K562 (cell line): ENCODE data around the gene RUSC1. TPM values are rescaled to one million over a fixed set of nuclear protein-coding genes. Genes with fewer than 3 reads are reported as not detected.

ENCODE experiments used
- ATAC-seq: fragments of 200-7000 bp; cut with Tn5 transposase; 3 replicates; pipeline ENCODE4 v1.9.1; 2020; ENCODE audit warnings: moderate library complexity
- BruUV-seq: library from RNA; stranded (reverse); fragments of 400-500 nt; replicated peaks from 2 replicates; lab custom pipeline; 2021; lab: Mats Ljungman, UMichigan
- CTCF ChIA-PET: fragments of 300-600 bp; formaldehyde crosslinking; extraction: SDS; loops from one replicate; lab custom pipeline; 2021; ENCODE audit warnings: low intra/inter-chr PET ratio; lab: Yijun Ruan, JAX
- POLR2A ChIA-PET: fragments of 300-600, 350-650 bp; sonication (Branson Sonifier 250); formaldehyde crosslinking; extraction: SDS; loops from one replicate; lab custom pipeline; 2021; ENCODE audit warnings: antibody characterized with exemption, inconsistent platforms; lab: Yijun Ruan, JAX
- DNase-seq, 4 experiments: peaks; one replicate each; pipeline versions ENCODE4 v3.0.0 to v3.0.0-alpha.2; 2011 to 2018; ENCODE audit warnings: low spot score in 3 of 4, mixed read lengths in 3 of 4; ENCODE audit errors: extremely low read depth in 1 of 4
- FAIRE-seq: peaks from 2 replicates; lab custom pipeline; 2011; peaks lifted over from hg19 to GRCh38; lab: Jason Lieb, UNC
- H2AFZ ChIP-seq: 2 replicates; pipeline ENCODE4 v1.6.0; 2011; ENCODE audit warnings: low read depth, low read length, control low read depth, inconsistent platforms
- H3K27ac ChIP-seq: fragments of 200-600 bp; 3 replicates; pipeline ENCODE4 v1.8.0; 2011; ENCODE audit warnings: low read depth, mild to moderate bottlenecking, control low read depth, inconsistent platforms, low read length, moderate library complexity, mixed read lengths; ENCODE audit errors: extremely low read depth
- H3K27me3 ChIP-seq, 2 experiments: fragments of 300-600 bp in 1 of 2; 2 replicates in 1 of 2; 3 replicates in 1 of 2; pipeline versions ENCODE4 v1.6.0 to v1.8.0; 2011; ENCODE audit warnings: inconsistent platforms in 2 of 2, low read length in 2 of 2, mild to moderate bottlenecking in 1 of 2, mixed read lengths in 1 of 2, moderate library complexity in 1 of 2; ENCODE audit not compliant: control insufficient read depth in 2 of 2, insufficient read depth in 2 of 2
- H3K36me3 ChIP-seq: fragments of 300-600 bp; 3 replicates; pipeline ENCODE4 v1.8.0; 2011; ENCODE audit warnings: mild to moderate bottlenecking, low read length, inconsistent platforms; ENCODE audit not compliant: control insufficient read depth, insufficient read depth
- H3K4me1 ChIP-seq, 2 experiments: fragments of 200-600 bp in 1 of 2; replicated peaks in 1 of 2; 2 replicates in 1 of 2; 3 replicates in 1 of 2; pipeline versions ENCODE4 v1.5.1 to v1.8.0; 2011; ENCODE audit warnings: inconsistent platforms in 2 of 2, low read length in 2 of 2, mild to moderate bottlenecking in 1 of 2, mixed read lengths in 1 of 2, moderate library complexity in 1 of 2; ENCODE audit not compliant: control insufficient read depth in 2 of 2, insufficient read depth in 2 of 2
- H3K4me2 ChIP-seq: 2 replicates; pipeline ENCODE4 v1.6.1; 2011; ENCODE audit warnings: low read length, control low read depth, inconsistent platforms, mixed read lengths; ENCODE audit not compliant: insufficient read depth
- H3K4me3 ChIP-seq: fragments of 200-600 bp; sonication (generic), shearing (Covaris generic); 2 replicates; pipeline ENCODE4 v1.5.1; 2016; ENCODE audit warnings: control low read depth, inconsistent platforms
- H3K79me2 ChIP-seq: fragments of 200-600 bp; 3 replicates; pipeline ENCODE4 v1.8.0; 2011; ENCODE audit warnings: low read length, inconsistent platforms; ENCODE audit not compliant: control insufficient read depth, insufficient read depth
- H3K9ac ChIP-seq, 2 experiments: 2 replicates each; pipeline versions ENCODE4 v1.6.0 to v1.6.1; 2011; ENCODE audit warnings: low read depth in 2 of 2, low read length in 2 of 2, control low read depth in 1 of 2, inconsistent platforms in 1 of 2, mild to moderate bottlenecking in 1 of 2, mixed read lengths in 1 of 2; ENCODE audit not compliant: insufficient read depth in 1 of 2
- H3K9me1 ChIP-seq: one replicate; pipeline ENCODE4 v1.6.0; 2011; ENCODE audit warnings: inconsistent platforms, mild to moderate bottlenecking, low read length, moderate library complexity; ENCODE audit not compliant: control insufficient read depth, insufficient read depth
- H3K9me3 ChIP-seq: replicated peaks from 2 replicates; pipeline ENCODE4 v1.5.1; 2011; ENCODE audit warnings: low read depth, low read length, inconsistent platforms; ENCODE audit not compliant: control insufficient read depth, insufficient read depth
- H4K20me1 ChIP-seq: replicated peaks from 2 replicates; pipeline ENCODE4 v1.6.1; 2011; ENCODE audit warnings: low read length, inconsistent platforms, mixed read lengths; ENCODE audit not compliant: control insufficient read depth, insufficient read depth
- BHLHE40 ChIP-seq: IDR thresholded peaks from 2 replicates; pipeline ENCODE4 v1.6.1; 2011; ENCODE audit warnings: low read length, improper control_type of control experiment
- CREBBP ChIP-seq: IDR thresholded peaks from one replicate; pipeline ENCODE4 v1.6.1; 2012; ENCODE audit warnings: low read depth, mild to moderate bottlenecking, control low read depth, inconsistent platforms, low read length
- FOXA3 ChIP-seq, 2 experiments: fragments of 450-650 bp in 1 of 2; sonication (generic) in 1 of 2; formaldehyde crosslinking; IDR thresholded peaks in 1 of 2; conservative IDR thresholded peaks in 1 of 2; 2 replicates each; pipeline versions ENCODE4 v1.4.0 to v1.8.0; 2020 to 2022; ENCODE audit warnings: mild to moderate bottlenecking in 2 of 2, missing genetic modification reagents in 1 of 2
- FOXP1 ChIP-seq: sonication (generic); formaldehyde crosslinking; IDR thresholded peaks from 2 replicates; pipeline ENCODE4 v1.8.0; 2022; ENCODE audit warnings: mild to moderate bottlenecking, missing genetic modification reagents
- HEY1 ChIP-seq: fragments of 250-450 bp; sonication (Bioruptor Pico); IDR thresholded peaks from 2 replicates; pipeline ENCODE4 v1.5.0; 2020; ENCODE audit warnings: mild to moderate bottlenecking, moderate library complexity, borderline replicate concordance
- L3MBTL2 ChIP-seq: fragments of 450-650 bp; IDR thresholded peaks from 2 replicates; pipeline ENCODE4 v1.6.1; 2016; ENCODE audit warnings: mild to moderate bottlenecking, moderate library complexity
- MBD2 ChIP-seq: sonication (generic); IDR thresholded peaks from 2 replicates; pipeline ENCODE4 v1.6.1; 2016; ENCODE audit warnings: low read depth, borderline replicate concordance
- MECOM ChIP-seq: fragments of 250-450 bp; sonication (Bioruptor Pico); IDR thresholded peaks from 2 replicates; pipeline ENCODE4 v1.8.0; 2022; ENCODE audit warnings: inconsistent platforms
- MTF1 ChIP-seq: fragments of 250-450 bp; sonication (Bioruptor Pico); IDR thresholded peaks from 2 replicates; pipeline ENCODE4 v1.9.0; 2021; ENCODE audit warnings: moderate library complexity, mild to moderate bottlenecking, inconsistent platforms, borderline replicate concordance
- POLR2A ChIP-seq: fragments of 450-650 bp; conservative IDR thresholded peaks from 2 replicates; pipeline ENCODE4 v1.6.1; 2016
- SMARCE1 ChIP-seq: fragments of 450-650 bp; IDR thresholded peaks from 2 replicates; pipeline ENCODE4 v1.7.1; 2016; ENCODE audit warnings: mild to moderate bottlenecking
- WGBS: fragments of 100-300 bp; shearing (Covaris generic); methylation state at CpG from one replicate; pipeline ENCODE4 v1.1.6; 2016; ENCODE audit warnings: low coverage, mixed read lengths; ENCODE audit not compliant: insufficient coverage; ENCODE audit errors: missing lambda C conversion rate; 5-methylcytosine and 5-hydroxymethylcytosine counted together
- in situ Hi-C: fragments of 300-500 bp; cut with MboI; formaldehyde crosslinking; loops from 4 replicates; pipeline ENCODE4 v1.15.0; 2018; ENCODE audit warnings: inconsistent platforms, mixed read lengths
- intact Hi-C: fragments of 100-400 bp; cut with micrococcal nuclease; formaldehyde crosslinking; loops from 2 replicates; pipeline ENCODE4 v1.14.2; 2022
- polyA plus RNA-seq, 8 experiments: library from polyadenylated mRNA; depleted of rRNA in 4 of 8; stranded (reverse) in 5 of 8; unstranded in 3 of 8; fragments of >200 nt; fragmentation: Nextera tagmentation in 2 of 8; fragmentation: Illumina TruSeq in 1 of 8; extraction: Ambion mirVana in 2 of 8; extraction: Trizol in 1 of 8; gene quantifications; 2 replicates each; pipeline versions ENCODE4 v1.2.1 to v1.2.3, GENCODE V29; 2011 to 2014; ENCODE audit warnings: inconsistent platforms in 1 of 8, missing spikeins in 1 of 8
- total RNA-seq, 7 experiments: library from RNA; depleted of rRNA in 6 of 7; stranded (reverse); fragments of >200 nt in 6 of 7; fragmentation: Illumina TruSeq in 2 of 7; extraction: Trizol in 2 of 7; gene quantifications; 2 replicates each; pipeline versions ENCODE4 v1.2.1 to v1.2.3, GENCODE V29; 2011 to 2021; ENCODE audit warnings: low replicate concordance in 1 of 7
- TF ChIP-seq, protein P1 (sequence below): fragments of 450-650 bp; IDR thresholded peaks from 2 replicates; pipeline ENCODE4 v1.6.1; 2016
- TF ChIP-seq, protein P2 (sequence below): sonication (generic); formaldehyde crosslinking; IDR thresholded peaks from 2 replicates; pipeline ENCODE4 v1.8.0; 2022; ENCODE audit warnings: mild to moderate bottlenecking, missing genetic modification reagents
- TF ChIP-seq, protein P3 (sequence below), 2 experiments: IDR thresholded peaks; 2 replicates each; pipeline ENCODE4 v1.6.1; 2011; ENCODE audit warnings: borderline replicate concordance in 1 of 2, control low read depth in 1 of 2, low read depth in 1 of 2, low read length in 1 of 2, mild to moderate bottlenecking in 1 of 2, mixed read lengths in 1 of 2, moderate library complexity in 1 of 2; ENCODE audit not compliant: insufficient read depth in 1 of 2, insufficient read length in 1 of 2, poor library complexity in 1 of 2, severe bottlenecking in 1 of 2; ENCODE audit errors: extremely low read depth in 1 of 2

Gene RUSC1
- total and polyA plus RNA-seq, 9 of the 15 experiments (the other 6 are each of a cell fraction or from before 2014, with no cell fraction given), result 5.7 to 68.3 (median 33.6) TPM

DNA sequence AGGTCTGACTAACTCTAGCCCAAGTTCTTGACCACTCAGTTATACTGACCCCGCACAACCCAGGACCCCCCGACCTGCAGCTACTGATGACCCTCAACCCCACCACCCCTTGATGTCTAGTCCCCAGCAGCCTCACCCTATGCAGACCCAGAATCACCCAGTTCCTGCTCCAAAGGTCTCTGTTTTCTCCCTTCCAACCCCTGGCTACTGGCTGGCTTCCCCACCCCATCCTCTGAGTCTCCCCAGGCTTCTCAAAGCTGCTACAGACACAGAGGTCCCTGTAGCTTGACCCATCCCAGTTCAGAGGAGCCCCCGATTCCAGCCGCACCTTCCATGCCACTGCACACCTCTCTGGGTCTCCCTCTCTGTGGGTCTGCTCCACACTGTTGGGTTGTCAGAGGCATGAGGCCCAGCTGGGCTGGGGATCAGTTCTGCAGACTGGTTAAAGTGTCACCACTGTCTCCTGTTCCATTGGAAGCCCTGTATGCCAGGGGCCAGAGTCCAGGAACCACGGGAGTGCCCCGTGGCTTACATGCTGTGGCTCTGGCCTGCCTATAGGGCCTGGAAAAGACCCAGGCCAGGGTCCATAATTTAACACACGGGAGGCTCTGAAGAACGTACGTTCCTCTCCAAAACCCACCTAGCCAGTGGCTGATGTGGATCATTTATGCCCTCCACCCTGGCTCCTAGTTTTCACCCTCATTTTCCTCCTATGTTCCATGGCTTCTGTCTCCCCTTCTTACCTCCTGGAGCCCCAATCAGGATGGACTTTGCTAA, 20.0 kb upstream of the RUSC1 start:
- H3K36me3 ChIP-seq, result peaks cover 12% of the 10 kb centered on the region
- H2AFZ ChIP-seq, result peak overlapping the region; percentile 80
- peaks cover 39% of the 10 kb centered on the region for H3K79me2 ChIP-seq
- H3K27ac ChIP-seq, result peak overlapping the region; percentile 78
- H3K4me3 ChIP-seq, result peak overlapping the region; percentile 43
- ChIA-PET POLR2A (interaction anchor here (0.7 to 1.5 kb wide), 6 partner anchors 8 to 39 kb away, joined by 3 to 7 read pairs (median 4); partner anchors contain the start of gene FDPS), CTCF (no interaction called here)
- H3K9me3 ChIP-seq, result no peaks in the 10 kb centered on the region
- H3K9me1 ChIP-seq, result no peaks in the 10 kb centered on the region
- H3K4me1 ChIP-seq, result peaks cover 18 to 33% of the 10 kb centered on the region in 2 experiments; a peak in 4 of 5 replicates
- FAIRE-seq (peak; percentile 52), DNase-seq (peak in 2 of 4 experiments; percentile 28 to 33), ATAC-seq (peak; percentile 66)
- intact Hi-C loops, result loop anchor here (2.0 kb wide), 1 partner anchor 24 kb away; the partner anchor contains the start of gene HCN3
- WGBS, result 22% methylated on average over 9 of the region's 9 CpGs
- H3K4me2 ChIP-seq, result peak overlapping the region; percentile 92
- H3K9ac ChIP-seq, result peak overlapping the region; percentile 80 to 94
- in situ Hi-C loops, result loop anchor here (25.0 kb wide), 1 partner anchor 1437 kb away; the partner anchor contains the start of genes ISG20L2, METTL25B and MRPL24
- no peaks in the 10 kb centered on the region for H3K27me3 ChIP-seq
- H4K20me1 ChIP-seq, result no peaks in the 10 kb centered on the region
- BruUV-seq, result TSS peak; percentile 90
- TF ChIP-seq POLR2A, result no peak; the same call in 1 of the 2 replicates
- TF ChIP-seq MECOM (CRISPR knock-in tag), result no peak
- TF ChIP-seq, protein P1, sequence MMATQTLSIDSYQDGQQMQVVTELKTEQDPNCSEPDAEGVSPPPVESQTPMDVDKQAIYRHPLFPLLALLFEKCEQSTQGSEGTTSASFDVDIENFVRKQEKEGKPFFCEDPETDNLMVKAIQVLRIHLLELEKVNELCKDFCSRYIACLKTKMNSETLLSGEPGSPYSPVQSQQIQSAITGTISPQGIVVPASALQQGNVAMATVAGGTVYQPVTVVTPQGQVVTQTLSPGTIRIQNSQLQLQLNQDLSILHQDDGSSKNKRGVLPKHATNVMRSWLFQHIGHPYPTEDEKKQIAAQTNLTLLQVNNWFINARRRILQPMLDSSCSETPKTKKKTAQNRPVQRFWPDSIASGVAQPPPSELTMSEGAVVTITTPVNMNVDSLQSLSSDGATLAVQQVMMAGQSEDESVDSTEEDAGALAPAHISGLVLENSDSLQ, result no peak
- TF ChIP-seq MTF1 (CRISPR knock-in tag), result no peak
- 0 out of 2 replicates have a peak, but pooled peaks have one; percentile 41 for TF ChIP-seq FOXP1
- TF ChIP-seq HEY1 (CRISPR knock-in tag), result no peak
- TF ChIP-seq, protein P2, sequence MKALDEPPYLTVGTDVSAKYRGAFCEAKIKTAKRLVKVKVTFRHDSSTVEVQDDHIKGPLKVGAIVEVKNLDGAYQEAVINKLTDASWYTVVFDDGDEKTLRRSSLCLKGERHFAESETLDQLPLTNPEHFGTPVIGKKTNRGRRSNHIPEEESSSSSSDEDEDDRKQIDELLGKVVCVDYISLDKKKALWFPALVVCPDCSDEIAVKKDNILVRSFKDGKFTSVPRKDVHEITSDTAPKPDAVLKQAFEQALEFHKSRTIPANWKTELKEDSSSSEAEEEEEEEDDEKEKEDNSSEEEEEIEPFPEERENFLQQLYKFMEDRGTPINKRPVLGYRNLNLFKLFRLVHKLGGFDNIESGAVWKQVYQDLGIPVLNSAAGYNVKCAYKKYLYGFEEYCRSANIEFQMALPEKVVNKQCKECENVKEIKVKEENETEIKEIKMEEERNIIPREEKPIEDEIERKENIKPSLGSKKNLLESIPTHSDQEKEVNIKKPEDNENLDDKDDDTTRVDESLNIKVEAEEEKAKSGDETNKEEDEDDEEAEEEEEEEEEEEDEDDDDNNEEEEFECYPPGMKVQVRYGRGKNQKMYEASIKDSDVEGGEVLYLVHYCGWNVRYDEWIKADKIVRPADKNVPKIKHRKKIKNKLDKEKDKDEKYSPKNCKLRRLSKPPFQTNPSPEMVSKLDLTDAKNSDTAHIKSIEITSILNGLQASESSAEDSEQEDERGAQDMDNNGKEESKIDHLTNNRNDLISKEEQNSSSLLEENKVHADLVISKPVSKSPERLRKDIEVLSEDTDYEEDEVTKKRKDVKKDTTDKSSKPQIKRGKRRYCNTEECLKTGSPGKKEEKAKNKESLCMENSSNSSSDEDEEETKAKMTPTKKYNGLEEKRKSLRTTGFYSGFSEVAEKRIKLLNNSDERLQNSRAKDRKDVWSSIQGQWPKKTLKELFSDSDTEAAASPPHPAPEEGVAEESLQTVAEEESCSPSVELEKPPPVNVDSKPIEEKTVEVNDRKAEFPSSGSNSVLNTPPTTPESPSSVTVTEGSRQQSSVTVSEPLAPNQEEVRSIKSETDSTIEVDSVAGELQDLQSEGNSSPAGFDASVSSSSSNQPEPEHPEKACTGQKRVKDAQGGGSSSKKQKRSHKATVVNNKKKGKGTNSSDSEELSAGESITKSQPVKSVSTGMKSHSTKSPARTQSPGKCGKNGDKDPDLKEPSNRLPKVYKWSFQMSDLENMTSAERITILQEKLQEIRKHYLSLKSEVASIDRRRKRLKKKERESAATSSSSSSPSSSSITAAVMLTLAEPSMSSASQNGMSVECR (CRISPR knock-in tag), result 0 out of 2 replicates have a peak, but pooled peaks have one; percentile 27
- TF ChIP-seq FOXA3 (CRISPR knock-in tag; conservative IDR thresholded peaks at IDR 0.05 in 1 of 2, IDR thresholded peaks at IDR 0.05 in 1 of 2), result 0 out of 4 replicates have a peak, but pooled peaks of 1 of the 2 experiments have one; percentile 17
- TF ChIP-seq CREBBP, result no peak
- 0 out of 2 replicates have a peak, but pooled peaks have one; percentile 8 for TF ChIP-seq L3MBTL2
- no peak for TF ChIP-seq BHLHE40
- TF ChIP-seq, protein P3, sequence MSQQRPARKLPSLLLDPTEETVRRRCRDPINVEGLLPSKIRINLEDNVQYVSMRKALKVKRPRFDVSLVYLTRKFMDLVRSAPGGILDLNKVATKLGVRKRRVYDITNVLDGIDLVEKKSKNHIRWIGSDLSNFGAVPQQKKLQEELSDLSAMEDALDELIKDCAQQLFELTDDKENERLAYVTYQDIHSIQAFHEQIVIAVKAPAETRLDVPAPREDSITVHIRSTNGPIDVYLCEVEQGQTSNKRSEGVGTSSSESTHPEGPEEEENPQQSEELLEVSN (IDR thresholded peaks at IDR 0.05; ENCODE audit: borderline replicate concordance in 1 of 2, extremely low read depth in 1 of 2, insufficient read depth in 1 of 2, insufficient read length in 1 of 2, low read depth in 1 of 2, low read length in 1 of 2, poor library complexity in 1 of 2, severe bottlenecking in 1 of 2), result no peak
- TF ChIP-seq SMARCE1, result no peak
- peak; percentile 6; the same call in 1 of the 2 replicates for TF ChIP-seq MBD2
